ENCODE results near the gene FZD4. TPM values are rescaled to one million over a fixed set of nuclear protein-coding genes. Genes with fewer than 3 reads are reported as not detected.

Gene FZD4
- total RNA-seq, 2 experiments from 2014 or later = not detected

GRCh38 chr11:86950661-86950995, 4.6 kb downstream of the FZD4 start:
- POLR2A ChIA-PET = no interaction called here
- intact Hi-C loops (cut with DNase I, micrococcal nuclease) = no loop called here
- peaks cover 8% of the 10 kb centered on the region for H3K4me1 ChIP-seq (ENCODE audit: insufficient read depth, low read length)

DNA sequence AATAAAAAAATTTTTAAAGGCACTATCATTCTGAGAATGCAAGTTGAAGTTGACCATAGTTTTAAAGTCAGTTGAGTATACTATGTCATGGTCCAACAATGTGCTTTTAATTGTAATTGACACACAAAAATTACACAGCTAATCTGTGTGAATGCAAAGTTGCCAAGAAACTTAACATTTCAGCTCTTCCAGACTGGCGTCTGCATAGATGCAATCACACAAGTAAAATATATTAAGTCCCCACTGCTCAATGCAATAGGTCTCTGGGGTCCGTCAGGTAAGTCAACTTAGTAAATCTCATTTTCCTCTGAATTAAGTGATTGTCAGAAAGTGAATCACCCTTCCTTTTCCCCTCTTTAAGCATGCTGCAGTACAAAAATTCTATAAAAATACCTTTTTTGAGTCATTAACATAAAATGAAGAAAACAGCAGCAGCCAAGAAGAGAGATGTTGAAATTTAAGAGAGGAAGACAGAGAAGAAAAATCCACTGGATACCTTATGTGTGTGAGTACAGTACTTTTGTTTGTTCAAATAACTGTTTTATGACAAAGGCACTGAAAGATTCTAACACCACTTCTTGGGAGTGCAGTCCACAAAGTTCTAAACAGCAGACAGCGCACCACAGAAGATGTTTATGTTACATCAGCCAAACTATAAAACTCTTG, 5.1 kb downstream of the FZD4 start:
- no peak for ATAC-seq (ENCODE audit: poor library complexity)
- H3K27me3 ChIP-seq (ENCODE audit: control insufficient read depth in 1 of 2, insufficient read depth in 2 of 2, low read length in 2 of 2) = peaks cover 8 to 14% of the 10 kb centered on the region in 2 experiments
- DNase-seq = no peak
- peaks cover 7% of the 10 kb centered on the region for H3K4me1 ChIP-seq (ENCODE audit: insufficient read depth, low read length)
- Mint-ChIP-seq H3K36me3 (ENCODE audit: low read depth) (no peaks in the 10 kb centered on the region), H3K9me3 (no peaks in the 10 kb centered on the region), H3K27ac (no peak overlapping the region), H3K4me1 (ENCODE audit: low read depth) (peaks cover 5% of the 10 kb centered on the region), H3K4me3 (no peak overlapping the region), H3K27me3 (peaks cover 31% of the 10 kb centered on the region)
- H3K4me3 ChIP-seq (ENCODE audit: low read length) = no peak overlapping the region
- POLR2A ChIA-PET = no interaction called here
- no peak overlapping the region for H3K27ac ChIP-seq (ENCODE audit: low read depth in 1 of 2, low read length in 2 of 2)
- peaks cover 0 to 4% of the 10 kb centered on the region in 2 experiments for H3K9me3 ChIP-seq (ENCODE audit: control insufficient read depth in 1 of 2, insufficient read depth in 1 of 2, low read length in 2 of 2)
- no peaks in the 10 kb centered on the region for H3K36me3 ChIP-seq (ENCODE audit: insufficient read depth, low read length)
- CTCF ChIA-PET = no interaction called here
- TF ChIP-seq, protein P1, sequence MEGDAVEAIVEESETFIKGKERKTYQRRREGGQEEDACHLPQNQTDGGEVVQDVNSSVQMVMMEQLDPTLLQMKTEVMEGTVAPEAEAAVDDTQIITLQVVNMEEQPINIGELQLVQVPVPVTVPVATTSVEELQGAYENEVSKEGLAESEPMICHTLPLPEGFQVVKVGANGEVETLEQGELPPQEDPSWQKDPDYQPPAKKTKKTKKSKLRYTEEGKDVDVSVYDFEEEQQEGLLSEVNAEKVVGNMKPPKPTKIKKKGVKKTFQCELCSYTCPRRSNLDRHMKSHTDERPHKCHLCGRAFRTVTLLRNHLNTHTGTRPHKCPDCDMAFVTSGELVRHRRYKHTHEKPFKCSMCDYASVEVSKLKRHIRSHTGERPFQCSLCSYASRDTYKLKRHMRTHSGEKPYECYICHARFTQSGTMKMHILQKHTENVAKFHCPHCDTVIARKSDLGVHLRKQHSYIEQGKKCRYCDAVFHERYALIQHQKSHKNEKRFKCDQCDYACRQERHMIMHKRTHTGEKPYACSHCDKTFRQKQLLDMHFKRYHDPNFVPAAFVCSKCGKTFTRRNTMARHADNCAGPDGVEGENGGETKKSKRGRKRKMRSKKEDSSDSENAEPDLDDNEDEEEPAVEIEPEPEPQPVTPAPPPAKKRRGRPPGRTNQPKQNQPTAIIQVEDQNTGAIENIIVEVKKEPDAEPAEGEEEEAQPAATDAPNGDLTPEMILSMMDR (IDR thresholded peaks at IDR 0.05) = no peak
- intact Hi-C loops (cut with DNase I, micrococcal nuclease) = no loop called here

More at GRCh38 chr11:86950661-86950995, 4.6 kb downstream of the FZD4 start:
- H3K27ac Mint-ChIP-seq = no peak overlapping the region
- Histone ChIP-seq H3K27ac (ENCODE audit: low read depth in 1 of 2, low read length in 2 of 2) (no peak overlapping the region), H3K4me3 (ENCODE audit: low read length) (no peak overlapping the region), H3K27me3 (ENCODE audit: control insufficient read depth in 1 of 2, insufficient read depth in 2 of 2, low read length in 2 of 2) (peaks cover 8 to 16% of the 10 kb centered on the region in 2 experiments), H3K36me3 (ENCODE audit: insufficient read depth, low read length) (no peaks in the 10 kb centered on the region), H3K9me3 (ENCODE audit: control insufficient read depth in 1 of 2, insufficient read depth in 1 of 2, low read length in 2 of 2) (peaks cover 0 to 4% of the 10 kb centered on the region in 2 experiments)
- CTCF ChIA-PET = no interaction called here
- DNase-seq (no peak), ATAC-seq (ENCODE audit: poor library complexity) (no peak)
- peaks cover 8% of the 10 kb centered on the region for H3K4me1 Mint-ChIP-seq (ENCODE audit: low read depth)
- H3K4me3 Mint-ChIP-seq = no peak overlapping the region
- H3K27me3 Mint-ChIP-seq = peaks cover 34% of the 10 kb centered on the region
- H3K9me3 Mint-ChIP-seq = no peaks in the 10 kb centered on the region
- no peaks in the 10 kb centered on the region for H3K36me3 Mint-ChIP-seq (ENCODE audit: low read depth)
- TF ChIP-seq, protein P1 (IDR thresholded peaks at IDR 0.05) = no peak

DNA sequence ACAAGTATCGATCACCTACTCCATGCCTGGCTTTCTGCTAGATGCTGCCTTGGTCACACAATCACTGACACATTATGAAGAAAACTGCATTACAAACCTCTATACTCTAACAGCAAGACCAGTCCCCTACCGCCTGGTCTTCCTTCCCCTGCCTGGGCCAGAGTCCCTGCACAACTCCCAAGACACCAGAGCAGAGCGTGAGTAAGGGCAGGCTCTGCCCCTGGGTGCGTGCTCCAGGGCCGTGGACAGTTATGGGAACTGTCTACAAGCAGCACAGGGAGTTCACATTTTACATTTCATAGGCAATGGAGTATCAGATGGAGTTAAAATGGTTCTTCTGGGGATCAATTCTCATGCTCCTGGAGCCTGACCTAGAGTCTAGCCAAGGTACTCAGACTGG, 6.5 kb downstream of the FZD4 start:
- Histone ChIP-seq H3K4me1 (ENCODE audit: insufficient read depth, low read length) (no peaks in the 10 kb centered on the region), H3K9me3 (ENCODE audit: control insufficient read depth in 1 of 2, insufficient read depth in 1 of 2, low read length in 2 of 2) (no peaks in the 10 kb centered on the region), H3K27ac (ENCODE audit: low read depth in 1 of 2, low read length in 2 of 2) (no peak overlapping the region), H3K4me3 (ENCODE audit: low read length) (no peak overlapping the region), H3K27me3 (ENCODE audit: control insufficient read depth in 1 of 2, insufficient read depth in 2 of 2, low read length in 2 of 2) (peaks cover 0 to 7% of the 10 kb centered on the region in 2 experiments), H3K36me3 (ENCODE audit: insufficient read depth, low read length) (no peaks in the 10 kb centered on the region)
- POLR2A ChIA-PET = no interaction called here
- ATAC-seq (ENCODE audit: poor library complexity) (no peak), DNase-seq (no peak)
- CTCF ChIA-PET = no interaction called here
- no peaks in the 10 kb centered on the region for H3K4me1 Mint-ChIP-seq (ENCODE audit: low read depth)
- TF ChIP-seq, protein P1 (IDR thresholded peaks at IDR 0.05) = no peak
- no peaks in the 10 kb centered on the region for H3K9me3 Mint-ChIP-seq
- intact Hi-C loops (cut with DNase I, micrococcal nuclease) = no loop called here
- H3K27ac Mint-ChIP-seq = no peak overlapping the region
- H3K27me3 Mint-ChIP-seq = peaks cover 23% of the 10 kb centered on the region
- H3K4me3 Mint-ChIP-seq = no peak overlapping the region
- no peaks in the 10 kb centered on the region for H3K36me3 Mint-ChIP-seq (ENCODE audit: low read depth)

All from CD4-positive, alpha-beta T cell (primary cell).